Occipital lobe (tissue), 2 donors: Measurements from ENCODE around the gene FKRP. TPM values are rescaled to one million over a fixed set of nuclear protein-coding genes. Genes with fewer than 3 reads are reported as not detected.

Experiments used
- DNase-seq: peaks from one replicate; lab custom pipeline; 2025; lab: John Stamatoyannopoulos, UW
- total RNA-seq: library from RNA; depleted of rRNA; stranded (reverse); fragments of >200 nt; gene quantifications from one replicate; pipeline ENCODE4 v1.2.3, GENCODE V29; 2014

The FKRP gene
- total RNA-seq, 1 donor from 2014 or later: 11.7 TPM

DNA sequence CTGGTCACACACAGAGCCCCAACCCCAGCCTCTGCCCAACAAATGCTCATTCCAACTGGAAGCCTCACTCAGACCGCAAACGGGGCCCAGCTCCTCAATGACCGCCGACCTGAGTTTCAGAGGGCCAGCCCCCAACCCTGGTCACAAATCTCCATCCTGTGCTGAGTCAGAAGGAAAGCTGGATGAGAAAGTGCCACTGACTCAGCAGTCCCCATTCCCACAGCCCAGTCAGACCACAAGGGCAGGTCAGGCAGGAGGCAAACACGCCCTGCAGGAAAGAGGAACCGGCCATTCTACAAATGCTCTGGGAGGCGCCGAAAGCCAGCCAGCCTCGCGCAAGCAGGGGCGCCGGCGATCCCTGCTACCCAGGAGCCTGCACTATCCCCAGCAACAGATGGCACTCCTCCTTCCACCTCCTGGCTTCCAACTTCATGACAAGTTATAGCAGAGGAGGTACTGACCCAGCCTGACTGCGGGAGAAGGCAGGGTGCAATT lies 14.8 kb upstream of the FKRP start:
- peak; percentile 28 for DNase-seq

DNA sequence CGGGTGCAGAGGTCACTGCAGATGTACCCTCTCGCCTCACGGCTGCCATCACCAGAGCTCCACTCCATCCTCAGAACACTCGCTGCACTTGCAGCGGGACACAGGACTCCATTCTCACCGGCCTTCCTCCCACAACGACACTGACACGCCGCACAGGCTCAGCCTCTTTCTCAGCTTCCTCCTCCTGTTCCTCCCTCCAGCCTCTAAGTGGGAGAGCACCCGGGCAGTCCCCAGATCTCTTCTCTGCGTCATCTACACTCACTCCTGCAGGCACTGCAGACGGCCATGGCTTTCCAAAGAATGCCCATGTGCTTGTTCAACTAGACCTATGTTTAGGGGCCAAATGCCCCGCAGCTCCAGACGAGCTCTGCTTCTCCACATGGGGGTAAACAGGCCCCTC lies 14.3 kb upstream of the FKRP start:
- DNase-seq: peak; percentile 57

DNA sequence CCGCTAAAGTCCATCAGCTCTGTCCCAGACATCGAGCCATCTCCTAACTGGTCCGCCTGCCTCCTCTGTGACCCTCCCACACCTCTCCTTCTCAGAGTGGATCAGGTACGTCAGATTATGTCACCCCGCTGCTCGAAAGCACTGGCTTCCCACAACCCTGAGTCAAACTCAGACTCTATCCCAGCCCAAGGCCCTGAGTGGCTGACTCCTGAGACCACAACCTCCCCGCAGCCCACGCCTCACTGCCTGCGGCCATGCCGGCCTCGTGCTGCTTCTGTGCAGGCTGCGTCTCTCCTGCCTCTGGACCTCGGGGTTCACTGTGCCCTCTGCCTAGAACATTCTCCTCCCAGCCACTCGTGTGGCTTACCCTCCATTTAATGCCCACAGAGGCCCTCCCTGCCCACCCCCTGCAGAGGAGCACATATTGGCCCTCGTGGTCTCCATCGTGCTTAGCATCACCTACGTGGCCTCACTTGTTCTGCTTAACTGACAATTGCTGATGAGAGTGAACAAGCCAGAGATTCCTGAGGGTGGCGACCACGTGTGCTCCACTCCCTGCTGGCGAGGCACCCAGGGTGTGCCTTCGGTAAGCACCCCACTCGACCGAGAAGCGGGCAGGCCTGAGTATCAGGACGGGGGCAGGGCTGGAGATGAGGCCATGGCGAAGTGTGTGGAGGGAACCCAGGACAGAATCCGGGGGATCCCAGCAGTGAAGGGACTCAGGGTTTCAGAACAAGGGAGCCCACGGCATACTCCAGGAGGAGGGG lies 13.5 kb upstream of the FKRP start:
- DNase-seq: no peak

DNA sequence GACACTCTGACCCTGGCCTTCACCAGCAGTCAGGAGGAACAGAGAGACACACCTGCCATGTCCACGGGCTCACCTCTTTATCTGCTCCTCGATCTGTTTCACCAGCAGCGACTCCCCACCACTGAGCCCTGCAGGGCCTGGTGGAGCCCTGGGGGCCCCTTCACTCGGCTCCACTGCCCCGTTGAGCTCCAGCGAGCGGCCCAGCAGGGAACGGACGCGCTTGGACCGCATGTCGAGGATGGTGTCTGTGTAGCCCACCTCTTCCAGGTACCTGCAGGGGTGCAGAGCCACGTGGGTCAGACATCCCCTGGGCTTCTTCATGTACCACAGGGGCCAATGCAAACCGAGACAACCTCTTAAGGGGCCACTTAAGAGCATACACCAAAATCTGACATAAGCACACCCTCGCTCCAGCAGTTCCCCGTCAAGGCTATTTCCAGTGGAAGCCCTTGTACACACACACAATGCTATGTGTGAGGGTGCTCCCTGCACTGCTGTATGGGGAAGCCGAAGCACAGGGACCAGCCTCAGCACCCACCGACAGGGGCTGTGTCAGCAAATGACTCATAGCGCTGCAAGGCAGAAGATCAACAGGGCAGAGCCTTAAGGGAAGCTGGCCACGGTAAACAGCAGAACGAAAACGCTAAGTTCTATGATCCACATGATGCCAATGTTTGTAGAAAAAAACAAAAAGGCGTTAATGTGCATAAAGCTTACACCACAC lies 12.7 kb upstream of the FKRP start:
- no peak for DNase-seq

DNA sequence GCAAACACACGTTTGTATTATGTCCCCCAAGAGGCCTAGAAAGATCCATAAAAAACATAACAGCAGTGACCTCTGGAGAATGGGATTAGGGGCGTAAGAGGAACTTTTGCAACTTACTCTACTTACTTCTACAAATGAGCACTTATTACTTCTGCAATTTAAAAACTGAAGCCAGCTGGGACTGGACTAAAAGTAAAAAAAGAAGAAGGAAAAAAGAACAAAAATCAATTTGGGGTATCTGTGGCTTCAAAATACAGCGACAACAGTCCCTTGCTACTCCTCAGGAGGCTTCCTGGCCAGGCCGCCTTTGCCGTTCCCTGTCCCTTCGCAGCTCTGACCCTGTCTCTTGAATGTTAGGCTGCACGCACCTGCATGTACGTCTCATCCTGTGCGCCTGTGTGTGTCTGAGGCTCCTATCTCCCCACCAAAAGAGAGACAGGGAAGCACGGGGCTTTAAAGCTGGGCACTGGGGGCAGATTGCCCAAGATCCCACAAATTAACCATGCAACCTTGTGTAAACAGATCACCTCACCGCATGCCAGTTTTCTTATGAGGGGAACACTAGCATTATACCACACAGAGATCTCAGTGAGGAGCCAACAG lies 12.1 kb upstream of the FKRP start:
- no peak for DNase-seq

DNA sequence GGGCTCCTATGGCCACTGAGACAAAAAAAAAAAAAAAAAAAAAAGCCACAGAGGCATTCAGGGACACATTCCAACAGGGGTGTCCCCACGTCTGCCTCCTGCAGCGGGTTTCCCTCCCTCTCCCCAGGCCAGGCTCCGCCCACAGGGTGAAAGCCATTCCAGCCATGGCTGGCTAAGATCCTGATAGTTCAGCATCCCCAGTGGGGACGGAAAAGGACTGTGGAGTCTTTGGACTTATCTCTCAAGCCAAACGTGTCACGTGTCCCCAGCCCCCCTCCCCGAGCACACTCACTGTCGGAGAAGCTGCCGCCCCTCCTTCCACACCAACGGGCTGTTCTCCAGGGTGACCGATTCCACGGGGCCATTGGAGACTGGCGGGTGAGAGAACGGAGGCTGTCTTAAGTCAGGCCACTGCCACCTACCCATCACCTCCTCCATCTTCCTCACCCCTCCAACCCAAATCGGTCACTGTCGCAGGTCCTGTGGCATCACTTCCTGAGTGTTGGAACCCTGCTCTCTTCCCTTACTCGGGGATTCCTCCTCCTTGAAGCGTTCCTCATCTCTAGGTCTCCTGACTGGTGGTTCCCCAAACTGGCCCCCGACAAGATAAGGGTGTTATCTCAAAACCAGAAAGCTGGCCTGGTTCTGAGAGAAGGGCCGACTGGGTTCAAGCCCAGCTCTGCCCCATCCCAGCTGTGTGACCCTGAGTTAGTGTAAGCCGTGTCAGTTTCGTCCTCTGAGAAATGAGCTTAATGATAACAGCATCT lies 9.1 kb upstream of the FKRP start:
- no peak for DNase-seq

DNA sequence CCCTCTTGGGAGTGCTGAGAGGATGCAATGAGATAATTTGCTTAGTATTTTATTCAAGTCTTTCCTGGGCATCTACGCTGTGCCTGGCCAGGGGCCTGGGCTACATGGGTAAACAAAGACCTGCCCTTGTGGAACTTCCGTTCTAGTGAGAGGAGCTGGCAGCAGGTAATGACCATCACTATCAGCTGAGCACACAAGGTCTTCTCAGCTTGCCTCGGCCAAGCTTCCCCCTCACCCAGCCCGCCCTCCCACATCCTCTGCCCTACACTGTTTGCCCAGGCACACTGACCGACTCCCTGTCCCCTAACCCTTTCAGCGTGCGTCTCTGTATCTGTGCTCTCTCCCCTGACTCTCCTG lies 8.6 kb upstream of the FKRP start:
- DNase-seq: no peak

DNA sequence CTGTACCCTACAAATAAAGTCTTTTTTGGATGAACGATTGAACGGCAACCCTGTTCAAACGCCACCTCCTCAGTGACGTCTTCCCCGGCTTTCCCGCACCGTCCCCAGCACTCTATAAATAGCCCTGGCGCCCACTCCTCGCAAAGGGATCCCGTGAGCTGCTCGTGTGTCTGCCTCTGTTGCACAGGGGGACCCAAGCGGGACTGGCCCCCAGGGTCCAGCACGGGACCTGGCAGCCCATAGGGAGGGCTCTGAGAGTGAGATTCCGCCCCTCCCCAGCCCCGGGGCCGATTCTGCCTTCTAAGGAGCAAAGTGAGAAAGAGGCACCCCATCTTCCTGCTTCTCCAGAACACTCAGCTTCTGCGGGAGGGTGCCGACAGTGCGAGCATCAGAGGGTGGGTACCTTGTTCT lies 8.1 kb upstream of the FKRP start:
- no peak for DNase-seq

DNA sequence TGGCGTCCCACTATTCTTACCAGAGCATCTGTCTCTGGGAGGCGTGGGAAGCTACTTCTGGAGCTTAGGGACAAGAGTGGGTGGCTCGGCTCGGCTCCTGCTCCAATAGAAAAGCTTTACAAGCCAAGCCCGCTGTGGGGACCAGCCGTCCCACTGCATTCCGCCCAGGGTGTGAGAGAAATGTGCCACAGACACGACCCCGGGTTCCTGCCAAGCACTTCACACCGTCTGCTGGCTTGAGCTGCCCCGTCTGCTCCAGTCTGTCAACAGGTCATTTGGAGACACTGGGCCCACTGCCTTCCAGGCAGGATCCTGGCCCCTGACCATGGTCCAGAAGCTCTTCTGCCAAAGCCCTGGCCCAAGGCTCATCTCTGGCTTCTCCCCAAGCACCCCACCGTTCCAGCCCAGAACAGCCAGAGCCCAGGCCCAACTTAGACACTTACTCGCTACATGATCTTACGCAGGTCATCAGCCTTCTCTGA lies 6.5 kb upstream of the FKRP start:
- DNase-seq: peak; percentile 71

DNA sequence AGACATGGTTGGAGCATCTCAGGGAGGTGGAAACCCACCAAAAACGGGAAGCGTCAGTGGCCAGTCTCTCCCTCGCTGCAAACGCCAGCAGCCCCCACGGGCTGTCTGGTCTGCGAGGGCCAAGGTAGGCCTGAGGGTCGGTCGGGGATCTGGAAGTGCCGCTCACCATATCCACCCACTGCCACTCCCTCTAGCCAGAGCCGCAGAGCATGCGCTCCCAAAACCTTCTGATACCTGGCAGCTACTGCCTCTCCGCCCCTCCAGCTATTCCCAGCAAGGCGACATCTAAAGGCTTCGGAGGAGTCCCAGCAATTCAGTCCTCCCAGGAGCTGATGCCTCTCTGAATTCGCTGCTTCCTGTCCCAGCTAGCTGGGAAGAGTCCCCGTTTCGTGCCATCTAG lies 4.4 kb upstream of the FKRP start:
- peak; percentile 30 for DNase-seq

DNA sequence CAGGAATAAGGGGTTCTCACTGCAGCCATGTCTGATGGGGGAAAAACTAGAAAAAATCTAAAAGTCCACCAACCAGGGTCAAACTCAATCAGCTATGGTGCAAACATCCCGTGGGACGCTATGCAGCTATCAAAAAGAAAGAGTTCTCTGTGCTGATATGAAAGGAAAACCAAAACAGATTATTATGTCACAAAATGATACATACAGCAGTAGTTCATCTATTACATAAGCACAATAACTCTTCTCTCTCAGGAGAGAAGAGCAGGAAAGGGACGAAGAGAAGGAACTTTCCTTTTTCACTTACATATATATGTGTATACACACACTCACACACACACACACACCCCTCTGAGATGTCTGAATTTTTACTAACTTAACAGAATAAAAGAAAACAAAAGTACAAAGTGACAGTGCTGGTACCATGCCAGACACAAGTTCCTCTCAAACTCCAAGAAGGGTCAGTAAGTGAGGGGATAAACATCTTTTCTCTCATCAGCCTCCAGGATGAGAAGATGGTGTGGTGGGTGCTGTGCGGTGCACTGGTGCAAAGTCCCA lies 2.9 kb upstream of the FKRP start:
- no peak for DNase-seq

DNA sequence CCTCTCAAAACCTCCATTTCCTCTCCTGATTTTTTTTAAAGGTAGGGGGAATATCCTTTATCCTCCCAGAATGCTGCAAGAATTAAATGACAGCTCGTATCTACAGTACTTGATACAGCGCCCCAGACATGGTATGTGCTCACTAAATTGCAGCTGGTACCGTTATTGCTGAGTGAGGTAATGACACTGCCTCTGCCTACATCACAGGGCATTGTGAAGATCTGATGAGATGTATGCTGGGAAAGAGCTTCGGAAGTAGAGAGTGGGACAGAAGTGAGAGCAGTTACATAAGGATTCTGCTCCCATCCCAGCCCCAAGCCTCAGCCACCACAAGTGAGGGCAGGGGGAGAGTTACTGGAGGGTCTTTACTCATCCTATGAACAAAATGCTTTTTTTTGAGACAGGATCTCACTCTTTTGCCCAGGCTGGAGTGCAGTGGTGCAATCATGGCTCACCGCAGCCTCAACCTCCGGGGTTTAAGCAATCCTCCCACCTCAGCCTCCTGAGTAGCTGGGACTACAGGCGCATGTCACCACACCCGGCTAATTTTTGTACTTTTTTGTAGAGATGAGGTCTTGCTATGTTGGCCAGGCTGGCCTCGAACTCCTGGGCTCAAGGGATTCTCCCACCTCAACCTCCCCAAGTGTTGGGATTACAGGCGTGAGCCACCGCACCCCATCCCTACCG lies 1.7 kb upstream of the FKRP start:
- no peak for DNase-seq

DNA sequence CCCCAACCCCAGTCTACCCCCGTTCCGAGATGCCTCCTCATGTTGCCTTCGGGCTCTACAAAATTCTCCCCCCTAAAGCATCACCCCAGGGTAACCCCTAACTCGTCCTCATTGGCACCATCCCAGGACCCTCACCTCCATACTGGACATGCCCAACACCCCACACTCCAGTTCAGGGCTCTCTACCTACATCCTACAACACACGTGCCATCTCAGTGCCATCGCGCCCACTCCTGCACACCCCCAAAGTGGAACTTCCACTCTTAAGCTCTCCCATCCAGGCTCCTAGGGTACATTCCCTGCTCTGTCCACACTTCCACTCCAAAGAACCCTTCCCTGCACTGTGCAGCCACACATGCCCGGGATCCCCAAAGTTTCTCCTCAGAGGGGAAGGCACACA lies 827 bp upstream of the FKRP start:
- no peak for DNase-seq

DNA sequence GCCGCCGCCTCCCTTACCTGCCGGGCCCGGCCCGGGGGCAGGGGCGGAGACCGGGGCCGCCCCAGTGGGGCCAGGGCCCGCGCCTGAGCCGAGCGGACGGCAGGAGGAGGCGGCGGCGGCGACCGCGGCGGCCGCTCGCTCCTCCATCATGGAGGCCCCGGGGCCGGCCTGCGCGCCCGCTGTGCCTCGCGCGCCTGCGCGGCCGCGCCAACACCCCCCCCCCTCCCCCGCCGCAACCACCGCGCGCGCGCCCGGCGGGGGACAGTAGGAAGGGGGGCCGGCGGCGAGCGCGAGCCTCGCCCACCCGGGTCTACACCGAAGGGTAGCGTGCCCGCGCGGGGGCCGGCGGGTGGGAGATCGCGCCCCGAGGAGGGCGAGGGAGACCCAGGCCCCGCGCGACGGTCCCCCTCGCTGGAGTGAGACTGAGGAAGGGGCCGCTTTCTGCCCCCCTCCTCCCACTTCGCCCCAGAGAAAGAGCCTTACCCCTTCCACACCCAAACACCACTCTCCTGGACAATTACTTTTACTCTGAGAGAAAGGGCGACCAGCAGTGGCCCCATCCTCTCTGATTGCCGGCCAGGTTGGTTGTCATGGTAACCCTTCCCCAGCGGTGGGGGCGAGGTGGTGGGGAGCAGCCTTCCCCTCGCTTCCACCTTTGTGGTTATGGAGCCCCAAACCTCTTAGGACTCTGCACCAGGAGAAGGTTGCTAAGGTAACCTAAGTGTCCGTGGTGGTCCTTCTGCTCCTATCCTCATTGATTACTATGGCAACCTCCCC lies 612 bp downstream of the FKRP start, which contains the start of gene STRN4:
TSS of gene STRN4 (minus strand) at position 170 of the 777 bp plus-strand sequence. CDS start at position 150, 20 bp downstream.
- DNase-seq: peak; percentile 20

DNA sequence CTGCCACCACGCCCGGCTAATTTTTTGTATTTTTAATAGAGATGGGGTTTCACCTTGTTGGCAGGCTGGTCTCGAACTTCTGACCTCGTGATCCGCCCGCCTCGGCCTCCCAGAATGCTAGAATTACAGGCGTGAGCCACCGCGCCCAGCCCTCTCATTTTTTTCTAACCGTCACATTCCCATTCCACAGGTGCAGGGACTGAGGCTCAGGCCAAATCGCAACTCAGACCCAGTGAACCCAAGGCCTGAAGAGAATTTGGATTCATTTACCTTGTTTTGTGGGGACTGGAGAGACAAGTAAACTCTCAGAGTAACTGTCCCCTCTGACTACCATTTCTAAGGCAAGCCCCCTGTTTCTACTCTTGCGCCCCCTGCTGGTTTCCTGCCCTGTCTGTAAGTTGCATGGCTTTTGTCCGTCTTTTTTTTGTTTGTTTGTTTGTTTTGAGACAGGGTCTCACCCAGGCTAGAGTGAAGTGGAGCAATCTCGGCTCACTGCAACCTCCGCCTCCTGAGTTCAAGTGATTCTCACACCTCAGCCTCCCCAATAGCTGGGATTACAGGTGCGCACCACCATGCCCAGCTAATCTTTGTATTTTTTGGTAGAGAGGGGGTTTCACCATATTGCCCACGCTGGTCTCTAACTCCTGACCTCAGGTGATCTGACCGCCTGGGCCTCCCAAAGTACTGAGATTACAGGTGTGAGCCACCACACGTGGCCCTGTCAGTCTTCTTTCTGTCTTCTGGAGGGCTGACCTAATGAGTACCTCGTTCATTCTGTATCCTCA lies 2.7 kb downstream of the FKRP start:
- no peak for DNase-seq

DNA sequence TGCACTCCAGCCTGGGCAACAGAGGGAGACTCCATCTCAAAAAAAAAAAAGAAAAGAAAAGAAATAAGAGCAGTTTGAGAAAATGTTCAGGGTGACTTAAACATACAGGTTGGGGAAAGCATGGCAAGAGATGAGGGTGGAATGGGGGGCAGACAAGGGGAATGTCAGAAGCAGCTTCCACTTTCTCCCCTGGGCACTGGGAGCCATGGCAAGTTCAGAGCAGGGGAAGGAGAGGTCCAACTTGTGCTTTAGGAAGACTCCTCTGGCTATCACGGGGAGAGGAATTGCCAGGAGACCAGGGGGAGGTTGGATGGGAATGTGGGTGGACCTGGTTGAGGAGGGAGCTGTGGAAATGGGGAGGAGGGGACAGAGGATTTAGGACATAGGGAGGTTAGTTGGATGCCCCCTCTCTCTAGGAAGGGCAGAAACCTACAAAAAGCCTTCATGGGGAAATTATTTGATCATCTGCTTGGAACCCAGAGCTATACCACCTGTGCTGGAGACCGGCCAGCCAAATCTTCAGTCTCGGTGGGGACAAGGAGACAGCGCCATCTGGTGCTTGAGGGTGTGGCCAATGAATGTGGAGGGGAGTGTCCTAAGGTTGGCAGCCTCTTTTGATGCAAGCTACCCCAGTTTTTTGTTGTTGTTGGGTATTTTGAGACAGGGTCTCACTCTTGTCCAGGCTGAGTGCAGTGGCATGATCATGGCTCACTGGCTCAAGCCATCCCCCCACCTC lies 7.7 kb downstream of the FKRP start:
- no peak for DNase-seq

DNA sequence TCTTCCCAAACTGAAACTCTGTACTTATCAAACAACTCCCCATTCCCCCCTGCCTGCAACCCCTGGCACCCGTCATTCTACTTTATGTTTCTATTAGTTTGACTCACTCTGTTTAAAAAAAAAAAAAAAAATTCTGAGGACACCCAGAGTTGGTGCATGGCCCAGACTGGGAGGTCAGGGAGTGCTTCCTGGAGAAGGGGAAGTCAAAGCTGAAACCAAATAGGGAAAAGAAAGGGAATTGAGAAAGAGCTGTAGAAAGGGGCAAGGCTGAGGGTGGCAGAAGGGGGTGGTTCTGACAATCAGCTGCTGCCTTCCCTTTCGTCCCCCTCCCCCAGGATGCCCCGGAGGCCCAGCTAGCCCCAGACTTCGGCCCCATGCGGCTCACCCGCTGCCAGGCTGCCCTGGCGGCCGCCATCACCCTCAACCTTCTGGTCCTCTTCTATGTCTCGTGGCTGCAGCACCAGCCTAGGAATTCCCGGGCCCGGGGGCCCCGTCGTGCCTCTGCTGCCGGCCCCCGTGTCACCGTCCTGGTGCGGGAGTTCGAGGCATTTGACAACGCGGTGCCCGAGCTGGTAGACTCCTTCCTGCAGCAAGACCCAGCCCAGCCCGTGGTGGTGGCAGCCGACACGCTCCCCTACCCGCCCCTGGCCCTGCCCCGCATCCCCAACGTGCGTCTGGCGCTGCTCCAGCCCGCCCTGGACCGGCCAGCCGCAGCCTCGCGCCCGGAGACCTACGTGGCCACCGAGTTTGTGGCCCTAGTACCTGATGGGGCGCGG lies 9.4 kb downstream of the FKRP start:
- DNase-seq: no peak
